Mucosa of descending colon (tissue), 3 donors: Measurements from ENCODE around the gene POLA1. TPM values are rescaled to one million over a fixed set of nuclear protein-coding genes. Genes with fewer than 3 reads are reported as not detected.

Experiments used
- ATAC-seq: fragments of 200-7000 bp; cut with Tn5 transposase; one replicate; pipeline ENCODE4 v1.9.1; 2020; ENCODE audit warnings: mild to moderate bottlenecking, moderate library complexity
- DNase-seq, 3 donors: peaks; one replicate each; pipeline ENCODE4 v3.0.0-alpha.2; 2020
- H3K36me3 ChIP-seq: fragments of 200-600 bp; one replicate; pipeline ENCODE4 v1.8.0; 2021; ENCODE audit warnings: low read depth, mild to moderate bottlenecking
- H3K4me1 ChIP-seq: fragments of 200-600 bp; one replicate; pipeline ENCODE4 v1.8.0; 2021; ENCODE audit warnings: low read depth, mild to moderate bottlenecking
- H3K4me3 ChIP-seq: fragments of 200-600 bp; one replicate; pipeline ENCODE4 v1.8.0; 2021; ENCODE audit warnings: mild to moderate bottlenecking
- H3K9me3 ChIP-seq: fragments of 200-600 bp; one replicate; pipeline ENCODE4 v1.8.0; 2021; ENCODE audit warnings: mild to moderate bottlenecking
- CTCF ChIP-seq: fragments of 200-600 bp; IDR thresholded peaks from one replicate; pipeline ENCODE4 v1.8.0; 2022; ENCODE audit warnings: antibody characterized with exemption, mild to moderate bottlenecking
- intact Hi-C, 2 donors: fragments of 100-400 bp; cut with DNase I in 1 of 2; cut with micrococcal nuclease in 1 of 2; formaldehyde crosslinking; loops; one replicate each; pipeline versions ENCODE4 v1.11.0 to v1.11.1; 2022; cut with DNase I, micrococcal nuclease
- total RNA-seq, 3 donors: library from RNA; stranded (reverse); fragmentation: NEBNext Ultra II Directional in 2 of 3; extraction: Animal tissue kit (Norgen Biotek cat#: 25700) in 2 of 3; gene quantifications; one replicate each; pipeline versions ENCODE4 v1.2.1 to v1.2.4, GENCODE V29; 2021 to 2023
- donor health status: DM: no; HTN: no; CAD: no; lungs with moderate emphysema.
- donor health status: DM: no; HTN: no; CAD: no.
- donor health status: DM: no; HTN: yes; CAD: no.

The POLA1 gene
- total RNA-seq, 3 donors from 2014 or later, result 11.5 to 14.4 (median 12.5) TPM

GRCh38 chrX:25007059-25008053 lies 313.6 kb downstream of the POLA1 start:
- TF ChIP-seq CTCF, result no peak
- DNase-seq (no peak), ATAC-seq (peak; percentile 25)
- Histone ChIP-seq H3K9me3 (no peaks in the 10 kb centered on the region), H3K4me3 (no peak overlapping the region), H3K4me1 (peaks cover 3% of the 10 kb centered on the region), H3K36me3 (no peaks in the 10 kb centered on the region)
- intact Hi-C loops, result no loop called here

- DNase-seq (no peak), ATAC-seq (no peak)
- Histone ChIP-seq H3K4me1 (peaks cover 3% of the 10 kb centered on the region), H3K9me3 (no peaks in the 10 kb centered on the region), H3K4me3 (no peak overlapping the region), H3K36me3 (no peaks in the 10 kb centered on the region)
- intact Hi-C loops, result no loop called here
- TF ChIP-seq CTCF, result no peak
These were observed 315.7 kb downstream of the POLA1 start for GRCh38 chrX:25009407-25009806.

GRCh38 chrX:25010784-25011588 lies 317.3 kb downstream of the POLA1 start:
- ATAC-seq, result no peak
- H3K36me3 ChIP-seq, result no peaks in the 10 kb centered on the region
- DNase-seq, result no peak
- H3K9me3 ChIP-seq, result no peaks in the 10 kb centered on the region
- intact Hi-C loops, result no loop called here
- H3K4me1 ChIP-seq, result no peaks in the 10 kb centered on the region
- no peak overlapping the region for H3K4me3 ChIP-seq
- no peak for TF ChIP-seq CTCF

GRCh38 chrX:25011589-25012432 lies 318.1 kb downstream of the POLA1 start:
- Histone ChIP-seq H3K4me3 (no peak overlapping the region), H3K4me1 (no peaks in the 10 kb centered on the region), H3K9me3 (no peaks in the 10 kb centered on the region), H3K36me3 (no peaks in the 10 kb centered on the region)
- no peak for TF ChIP-seq CTCF
- no peak for DNase-seq
- intact Hi-C loops, result no loop called here
- no peak for ATAC-seq

- no peak overlapping the region for H3K4me3 ChIP-seq
- no peaks in the 10 kb centered on the region for H3K9me3 ChIP-seq
- DNase-seq, result no peak
- intact Hi-C loops, result no loop called here
- peak; percentile 40 for ATAC-seq
- H3K4me1 ChIP-seq, result no peaks in the 10 kb centered on the region
- H3K36me3 ChIP-seq, result no peaks in the 10 kb centered on the region
- no peak for TF ChIP-seq CTCF
These were observed 318.7 kb downstream of the POLA1 start for GRCh38 chrX:25012433-25012735.
